Fibroblast of pulmonary artery (primary cell): ENCODE measurements around the gene CGB1.

Source experiments
- DNase-seq: peaks from one replicate; pipeline ENCODE4 v3.0.0-alpha.2; 2010; ENCODE audit warnings: low read depth
- H3K4me3 ChIP-seq: replicated peaks from 2 replicates; pipeline ENCODE4 v1.5.1; 2011; ENCODE audit warnings: low read depth, mild to moderate bottlenecking, control low read depth, low read length, moderate library complexity
- CTCF ChIP-seq: IDR thresholded peaks from 2 replicates; pipeline ENCODE4 v1.5.1; 2011; ENCODE audit warnings: mild to moderate bottlenecking, control low read depth, low read length, inconsistent platforms; ENCODE audit errors: missing control alignments

CGB1 gene

GRCh38 chr19:49016067-49016839, 20.4 kb downstream of the CGB1 start:
- no peak for TF ChIP-seq CTCF
- no peak for DNase-seq
- H3K4me3 ChIP-seq: no peak overlapping the region

GRCh38 chr19:49014870-49015255, 21.8 kb downstream of the CGB1 start:
- no peak overlapping the region for H3K4me3 ChIP-seq
- no peak for DNase-seq
- no peak for TF ChIP-seq CTCF

GRCh38 chr19:49014123-49014869, 22.4 kb downstream of the CGB1 start:
- TF ChIP-seq CTCF: no peak
- no peak overlapping the region for H3K4me3 ChIP-seq
- no peak for DNase-seq

- TF ChIP-seq CTCF: no peak
- no peak for DNase-seq
- no peak overlapping the region for H3K4me3 ChIP-seq
Observed at GRCh38 chr19:49011194-49011593, 25.5 kb downstream of the CGB1 start.

GRCh38 chr19:49010453-49010852, 26.2 kb downstream of the CGB1 start:
- no peak for DNase-seq
- no peak overlapping the region for H3K4me3 ChIP-seq
- TF ChIP-seq CTCF: no peak

GRCh38 chr19:49009828-49010227, 26.9 kb downstream of the CGB1 start:
- TF ChIP-seq CTCF: no peak
- H3K4me3 ChIP-seq: no peak overlapping the region
- DNase-seq: no peak
